Measurements from ENCODE around the gene BLMH. TPM values are rescaled to one million over a fixed set of nuclear protein-coding genes. Genes with fewer than 3 reads are reported as not detected.

The BLMH gene
- total and polyA plus RNA-seq, 2 donors (not counting 3 experiments of a cell fraction or from before 2014, with no cell fraction given): 24.6 to 65.8 TPM

DNA sequence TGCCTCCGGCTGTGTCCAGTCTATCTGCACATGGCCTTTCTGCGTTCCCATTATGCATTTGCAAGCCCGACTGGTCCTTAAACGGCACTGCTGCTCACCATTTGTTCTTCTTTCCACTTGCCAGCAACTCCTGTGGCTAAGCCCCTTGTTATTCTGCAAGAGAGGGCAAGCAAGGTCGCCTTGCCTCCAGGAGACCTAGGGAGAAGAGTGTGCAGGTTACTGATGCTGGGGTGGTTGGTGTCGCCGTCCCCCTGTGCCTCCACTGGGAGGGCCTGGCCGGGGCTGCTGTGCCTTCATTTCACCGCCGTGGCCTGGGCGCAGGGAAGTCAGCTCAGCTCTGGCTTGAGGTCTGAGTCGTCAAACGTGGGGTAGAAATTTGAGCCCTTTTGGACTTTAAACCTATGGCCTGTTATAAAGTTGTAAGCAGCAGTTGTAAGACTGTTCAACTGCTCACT lies 69.0 kb downstream of the BLMH start:
- no peak overlapping the region for H3K4me3 ChIP-seq (replicated peaks in 1 of 3; ENCODE audit: insufficient read depth in 1 of 3, low read depth in 1 of 3, low read length in 3 of 3)
- no peaks in the 10 kb centered on the region for H3K79me2 ChIP-seq (ENCODE audit: control insufficient read depth, insufficient read depth, low read length)
- H3K9ac ChIP-seq (replicated peaks; ENCODE audit: extremely low read depth, insufficient read depth, low read length): no peak overlapping the region
- no peaks in the 10 kb centered on the region for H3K9me3 ChIP-seq (replicated peaks; ENCODE audit: control insufficient read depth, insufficient read depth, low read length)
- no peak for DNase-seq (ENCODE audit: low read depth, low spot score)
- H3K36me3 ChIP-seq (ENCODE audit: control insufficient read depth in 2 of 2, extremely low read depth in 1 of 2, insufficient read depth in 2 of 2, low read length in 2 of 2): no peaks in the 10 kb centered on the region
- no peak for FAIRE-seq
- POLR2A ChIA-PET: no interaction called here
- TF ChIP-seq FOS (IDR thresholded peaks at IDR 0.05; ENCODE audit: borderline replicate concordance, insufficient read depth, low read length): no peak
- TF ChIP-seq POLR2AphosphoS5 (IDR thresholded peaks at IDR 0.05; ENCODE audit: insufficient read depth, low read depth, low read length): no peak
- TF ChIP-seq, protein P1, sequence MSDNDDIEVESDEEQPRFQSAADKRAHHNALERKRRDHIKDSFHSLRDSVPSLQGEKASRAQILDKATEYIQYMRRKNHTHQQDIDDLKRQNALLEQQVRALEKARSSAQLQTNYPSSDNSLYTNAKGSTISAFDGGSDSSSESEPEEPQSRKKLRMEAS (IDR thresholded peaks at IDR 0.05; ENCODE audit: insufficient read depth, insufficient read length): no peak
- TF ChIP-seq EZH2 (IDR thresholded peaks at IDR 0.05; ENCODE audit: borderline replicate concordance, low read depth, low read length, severe bottlenecking): no peak
- H3K27ac ChIP-seq (ENCODE audit: insufficient read depth, low read depth, low read length): no peak overlapping the region
- no peaks in the 10 kb centered on the region for H3K4me1 ChIP-seq (ENCODE audit: control insufficient read depth, extremely low read depth, insufficient read depth, low read length)
- dilution Hi-C loops (cut with MboI; ENCODE audit: extremely low pct_ligation_motif_present, low sequenced_read_pairs): no loop called here
- no peaks in the 10 kb centered on the region for H3K9me1 ChIP-seq (replicated peaks; ENCODE audit: control insufficient read depth, extremely low read depth, insufficient read depth, low read length)
- H3K4me2 ChIP-seq (ENCODE audit: insufficient read depth, low read length): no peak overlapping the region
- CTCF ChIA-PET: interaction anchor here (1.4 kb wide), 1 partner anchor 14 kb away, joined by 4 read pairs; no protein-coding TSS in a partner anchor
- intact Hi-C loops (cut with micrococcal nuclease): no loop called here
- no peak overlapping the region for H2AFZ ChIP-seq (ENCODE audit: low read depth, low read length)
- no peaks in the 10 kb centered on the region for H4K20me1 ChIP-seq (replicated peaks; ENCODE audit: control insufficient read depth, extremely low read depth, insufficient read depth, low read length)
- BruUV-seq (replicated peaks): no TSS peak
- peaks cover 16 to 22% of the 10 kb centered on the region in 2 experiments for H3K27me3 ChIP-seq (ENCODE audit: control insufficient read depth in 2 of 2, insufficient read depth in 2 of 2, low read length in 2 of 2)

DNA sequence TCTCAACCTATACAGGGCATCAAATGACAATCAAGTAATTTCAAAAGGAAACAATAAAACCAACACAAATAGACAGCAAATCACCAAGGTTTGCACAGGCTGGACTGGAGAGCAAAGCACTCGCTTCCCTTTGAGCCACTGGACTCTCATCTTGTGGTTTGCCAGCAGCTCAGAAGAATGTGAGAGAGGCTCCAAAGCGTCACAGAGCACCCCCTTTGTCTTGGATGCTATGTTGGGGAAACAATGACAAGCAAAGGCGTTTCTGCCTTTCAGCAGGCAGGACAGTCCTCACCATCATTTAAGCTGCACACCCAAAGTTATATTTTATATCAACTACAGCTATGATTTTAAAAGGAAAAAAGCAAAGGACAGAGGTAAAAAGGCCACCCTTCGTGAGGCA lies 69.5 kb downstream of the BLMH start:
- BruUV-seq (replicated peaks): no TSS peak
- Histone ChIP-seq H3K36me3 (ENCODE audit: control insufficient read depth in 2 of 2, extremely low read depth in 1 of 2, insufficient read depth in 2 of 2, low read length in 2 of 2) (no peaks in the 10 kb centered on the region), H3K9me3 (replicated peaks; ENCODE audit: control insufficient read depth, insufficient read depth, low read length) (no peaks in the 10 kb centered on the region), H2AFZ (ENCODE audit: low read depth, low read length) (no peak overlapping the region), H4K20me1 (replicated peaks; ENCODE audit: control insufficient read depth, extremely low read depth, insufficient read depth, low read length) (no peaks in the 10 kb centered on the region), H3K4me2 (ENCODE audit: insufficient read depth, low read length) (no peak overlapping the region), H3K4me1 (ENCODE audit: control insufficient read depth, extremely low read depth, insufficient read depth, low read length) (no peaks in the 10 kb centered on the region), H3K79me2 (ENCODE audit: control insufficient read depth, insufficient read depth, low read length) (no peaks in the 10 kb centered on the region), H3K9me1 (replicated peaks; ENCODE audit: control insufficient read depth, extremely low read depth, insufficient read depth, low read length) (no peaks in the 10 kb centered on the region), H3K9ac (replicated peaks; ENCODE audit: extremely low read depth, insufficient read depth, low read length) (no peak overlapping the region), H3K27me3 (ENCODE audit: control insufficient read depth in 2 of 2, insufficient read depth in 2 of 2, low read length in 2 of 2) (peaks cover 16 to 21% of the 10 kb centered on the region in 2 experiments), H3K4me3 (replicated peaks in 1 of 3; ENCODE audit: insufficient read depth in 1 of 3, low read depth in 1 of 3, low read length in 3 of 3) (no peak overlapping the region), H3K27ac (ENCODE audit: insufficient read depth, low read depth, low read length) (no peak overlapping the region)
- intact Hi-C loops (cut with micrococcal nuclease) (no loop called here), dilution Hi-C loops (cut with MboI; ENCODE audit: extremely low pct_ligation_motif_present, low sequenced_read_pairs) (no loop called here)
- FAIRE-seq (no peak), DNase-seq (ENCODE audit: low read depth, low spot score) (no peak)
- TF ChIP-seq POLR2AphosphoS5 (IDR thresholded peaks at IDR 0.05; ENCODE audit: insufficient read depth, low read depth, low read length): no peak
- TF ChIP-seq FOS (IDR thresholded peaks at IDR 0.05; ENCODE audit: borderline replicate concordance, insufficient read depth, low read length): no peak
- no peak for TF ChIP-seq POLR2A (IDR thresholded peaks at IDR 0.05; ENCODE audit: low read depth, low read length)
- TF ChIP-seq, protein P2, sequence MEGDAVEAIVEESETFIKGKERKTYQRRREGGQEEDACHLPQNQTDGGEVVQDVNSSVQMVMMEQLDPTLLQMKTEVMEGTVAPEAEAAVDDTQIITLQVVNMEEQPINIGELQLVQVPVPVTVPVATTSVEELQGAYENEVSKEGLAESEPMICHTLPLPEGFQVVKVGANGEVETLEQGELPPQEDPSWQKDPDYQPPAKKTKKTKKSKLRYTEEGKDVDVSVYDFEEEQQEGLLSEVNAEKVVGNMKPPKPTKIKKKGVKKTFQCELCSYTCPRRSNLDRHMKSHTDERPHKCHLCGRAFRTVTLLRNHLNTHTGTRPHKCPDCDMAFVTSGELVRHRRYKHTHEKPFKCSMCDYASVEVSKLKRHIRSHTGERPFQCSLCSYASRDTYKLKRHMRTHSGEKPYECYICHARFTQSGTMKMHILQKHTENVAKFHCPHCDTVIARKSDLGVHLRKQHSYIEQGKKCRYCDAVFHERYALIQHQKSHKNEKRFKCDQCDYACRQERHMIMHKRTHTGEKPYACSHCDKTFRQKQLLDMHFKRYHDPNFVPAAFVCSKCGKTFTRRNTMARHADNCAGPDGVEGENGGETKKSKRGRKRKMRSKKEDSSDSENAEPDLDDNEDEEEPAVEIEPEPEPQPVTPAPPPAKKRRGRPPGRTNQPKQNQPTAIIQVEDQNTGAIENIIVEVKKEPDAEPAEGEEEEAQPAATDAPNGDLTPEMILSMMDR (IDR thresholded peaks at IDR 0.05; ENCODE audit: extremely low read depth in 1 of 2, insufficient read depth in 1 of 2, low read depth in 1 of 2, low read length in 2 of 2): no peak
- no peak for TF ChIP-seq GATA2 (IDR thresholded peaks at IDR 0.05; ENCODE audit: insufficient read depth, insufficient read length, low read depth, low read length)
- no peak for TF ChIP-seq EZH2 (IDR thresholded peaks at IDR 0.05; ENCODE audit: borderline replicate concordance, low read depth, low read length, severe bottlenecking)
- TF ChIP-seq JUN (IDR thresholded peaks at IDR 0.05; ENCODE audit: borderline replicate concordance, insufficient read depth, insufficient read length, low read depth): no peak
- TF ChIP-seq, protein P1 (IDR thresholded peaks at IDR 0.05; ENCODE audit: insufficient read depth, insufficient read length): no peak
- TF ChIP-seq MYC (IDR thresholded peaks at IDR 0.05; ENCODE audit: low read depth, low read length): no peak
- POLR2A ChIA-PET: no interaction called here
- CTCF ChIA-PET: interaction anchor here (0.9 to 1.4 kb wide), 3 partner anchors 14 to 50 kb away, joined by 3 to 4 read pairs (median 3); no protein-coding TSS in a partner anchor

All from endothelial cell of umbilical vein (primary cell).